Measurements from ENCODE around the gene MEAK7. TPM values are rescaled to one million over a fixed set of nuclear protein-coding genes. Genes with fewer than 3 reads are reported as not detected.

The MEAK7 gene
- total and polyA plus RNA-seq, 2 donors: 4.4 to 7.3 TPM

- DNase-seq (ENCODE audit: low read depth in 6 of 9, low spot score in 9 of 9): no peak
- Histone ChIP-seq H3K4me1 (ENCODE audit: control insufficient read depth in 2 of 2, insufficient read depth in 2 of 2, low read length in 2 of 2) (no peaks in the 10 kb centered on the region), H3K36me3 (ENCODE audit: control insufficient read depth in 2 of 2, insufficient read depth in 2 of 2, low read length in 1 of 2) (peaks cover 7 to 10% of the 10 kb centered on the region in 2 donors), H3K27me3 (ENCODE audit: control insufficient read depth in 2 of 2, insufficient read depth in 1 of 2, low read length in 1 of 2) (no peaks in the 10 kb centered on the region), H3K27ac (ENCODE audit: low read depth in 1 of 2, low read length in 1 of 2) (no peak overlapping the region), H3K4me3 (ENCODE audit: low read length in 2 of 2) (no peak overlapping the region), H3K9me3 (ENCODE audit: control insufficient read depth in 2 of 2, insufficient read depth in 1 of 2, low read length in 1 of 2) (no peaks in the 10 kb centered on the region)
- 89% methylated on average over 33 of the region's 33 CpGs for WGBS
Measured at GRCh38 chr16:84482001-84482891, 22.2 kb downstream of the MEAK7 start.

GRCh38 chr16:84481051-84481735 lies 23.3 kb downstream of the MEAK7 start:
- Histone ChIP-seq H3K9me3 (ENCODE audit: control insufficient read depth in 2 of 2, insufficient read depth in 1 of 2, low read length in 1 of 2) (no peaks in the 10 kb centered on the region), H3K27ac (ENCODE audit: low read depth in 1 of 2, low read length in 1 of 2) (no peak overlapping the region), H3K4me1 (ENCODE audit: control insufficient read depth in 2 of 2, insufficient read depth in 2 of 2, low read length in 2 of 2) (no peaks in the 10 kb centered on the region), H3K4me3 (ENCODE audit: low read length in 2 of 2) (no peak overlapping the region), H3K27me3 (ENCODE audit: control insufficient read depth in 2 of 2, insufficient read depth in 1 of 2, low read length in 1 of 2) (no peaks in the 10 kb centered on the region), H3K36me3 (ENCODE audit: control insufficient read depth in 2 of 2, insufficient read depth in 2 of 2, low read length in 1 of 2) (peaks cover 7 to 10% of the 10 kb centered on the region in 2 donors)
- no peak for DNase-seq (ENCODE audit: low read depth in 6 of 9, low spot score in 9 of 9)
- 95% methylated on average over 26 of the region's 26 CpGs for WGBS

GRCh38 chr16:84479716-84480450 lies 24.6 kb downstream of the MEAK7 start:
- Histone ChIP-seq H3K36me3 (ENCODE audit: control insufficient read depth in 2 of 2, insufficient read depth in 2 of 2, low read length in 1 of 2) (peaks cover 4 to 10% of the 10 kb centered on the region in 2 donors), H3K27me3 (ENCODE audit: control insufficient read depth in 2 of 2, insufficient read depth in 1 of 2, low read length in 1 of 2) (no peaks in the 10 kb centered on the region), H3K4me1 (ENCODE audit: control insufficient read depth in 2 of 2, insufficient read depth in 2 of 2, low read length in 2 of 2) (no peaks in the 10 kb centered on the region), H3K9me3 (ENCODE audit: control insufficient read depth in 2 of 2, insufficient read depth in 1 of 2, low read length in 1 of 2) (no peaks in the 10 kb centered on the region), H3K27ac (ENCODE audit: low read depth in 1 of 2, low read length in 1 of 2) (no peak overlapping the region), H3K4me3 (ENCODE audit: low read length in 2 of 2) (no peak overlapping the region)
- DNase-seq (ENCODE audit: low read depth in 6 of 9, low spot score in 9 of 9): no peak
- WGBS: 95% methylated on average over 16 of the region's 16 CpGs

GRCh38 chr16:84478172-84478947 lies 26.1 kb downstream of the MEAK7 start:
- no peak overlapping the region for H3K4me3 ChIP-seq (ENCODE audit: low read length in 2 of 2)
- no peaks in the 10 kb centered on the region for H3K9me3 ChIP-seq (ENCODE audit: control insufficient read depth in 2 of 2, insufficient read depth in 1 of 2, low read length in 1 of 2)
- no peak for DNase-seq (ENCODE audit: low read depth in 6 of 9, low spot score in 9 of 9)
- H3K27ac ChIP-seq (ENCODE audit: low read depth in 1 of 2, low read length in 1 of 2): no peak overlapping the region
- H3K36me3 ChIP-seq (ENCODE audit: control insufficient read depth in 2 of 2, insufficient read depth in 2 of 2, low read length in 1 of 2): peaks cover 4 to 10% of the 10 kb centered on the region in 2 donors
- no peaks in the 10 kb centered on the region for H3K27me3 ChIP-seq (ENCODE audit: control insufficient read depth in 2 of 2, insufficient read depth in 1 of 2, low read length in 1 of 2)
- H3K4me1 ChIP-seq (ENCODE audit: control insufficient read depth in 2 of 2, insufficient read depth in 2 of 2, low read length in 2 of 2): no peaks in the 10 kb centered on the region
- WGBS: 96% methylated on average over 13 of the region's 13 CpGs

GRCh38 chr16:84477661-84478060 lies 26.8 kb downstream of the MEAK7 start:
- Histone ChIP-seq H3K4me3 (ENCODE audit: low read length in 2 of 2) (no peak overlapping the region), H3K9me3 (ENCODE audit: control insufficient read depth in 2 of 2, insufficient read depth in 1 of 2, low read length in 1 of 2) (no peaks in the 10 kb centered on the region), H3K27me3 (ENCODE audit: control insufficient read depth in 2 of 2, insufficient read depth in 1 of 2, low read length in 1 of 2) (no peaks in the 10 kb centered on the region), H3K27ac (ENCODE audit: low read depth in 1 of 2, low read length in 1 of 2) (no peak overlapping the region), H3K4me1 (ENCODE audit: control insufficient read depth in 2 of 2, insufficient read depth in 2 of 2, low read length in 2 of 2) (no peaks in the 10 kb centered on the region), H3K36me3 (ENCODE audit: control insufficient read depth in 2 of 2, insufficient read depth in 2 of 2, low read length in 1 of 2) (peaks cover 4 to 10% of the 10 kb centered on the region in 2 donors)
- DNase-seq (ENCODE audit: low read depth in 6 of 9, low spot score in 9 of 9): no peak
- WGBS: 90% methylated on average over 7 of the region's 7 CpGs

- H3K36me3 ChIP-seq (ENCODE audit: control insufficient read depth in 2 of 2, insufficient read depth in 2 of 2, low read length in 1 of 2): peaks cover 4 to 10% of the 10 kb centered on the region in 2 donors
- no peak overlapping the region for H3K4me3 ChIP-seq (ENCODE audit: low read length in 2 of 2)
- no peak overlapping the region for H3K27ac ChIP-seq (ENCODE audit: low read depth in 1 of 2, low read length in 1 of 2)
- WGBS: 97% methylated on average over 8 of the region's 8 CpGs
- no peak for DNase-seq (ENCODE audit: low read depth in 6 of 9, low spot score in 9 of 9)
- H3K4me1 ChIP-seq (ENCODE audit: control insufficient read depth in 2 of 2, insufficient read depth in 2 of 2, low read length in 2 of 2): no peaks in the 10 kb centered on the region
- H3K27me3 ChIP-seq (ENCODE audit: control insufficient read depth in 2 of 2, insufficient read depth in 1 of 2, low read length in 1 of 2): no peaks in the 10 kb centered on the region
- H3K9me3 ChIP-seq (ENCODE audit: control insufficient read depth in 2 of 2, insufficient read depth in 1 of 2, low read length in 1 of 2): no peaks in the 10 kb centered on the region
Measured at GRCh38 chr16:84476401-84476800, 28.1 kb downstream of the MEAK7 start.

GRCh38 chr16:84475643-84476240 lies 28.7 kb downstream of the MEAK7 start:
- Histone ChIP-seq H3K4me3 (ENCODE audit: low read length in 2 of 2) (no peak overlapping the region), H3K36me3 (ENCODE audit: control insufficient read depth in 2 of 2, insufficient read depth in 2 of 2, low read length in 1 of 2) (peaks cover 4 to 10% of the 10 kb centered on the region in 2 donors), H3K9me3 (ENCODE audit: control insufficient read depth in 2 of 2, insufficient read depth in 1 of 2, low read length in 1 of 2) (no peaks in the 10 kb centered on the region), H3K27ac (ENCODE audit: low read depth in 1 of 2, low read length in 1 of 2) (no peak overlapping the region), H3K27me3 (ENCODE audit: control insufficient read depth in 2 of 2, insufficient read depth in 1 of 2, low read length in 1 of 2) (no peaks in the 10 kb centered on the region), H3K4me1 (ENCODE audit: control insufficient read depth in 2 of 2, insufficient read depth in 2 of 2, low read length in 2 of 2) (no peaks in the 10 kb centered on the region)
- DNase-seq (ENCODE audit: low read depth in 6 of 9, low spot score in 9 of 9): no peak
- 95% methylated on average over 8 of the region's 8 CpGs for WGBS

GRCh38 chr16:84471966-84472365 lies 32.5 kb downstream of the MEAK7 start:
- Histone ChIP-seq H3K27ac (ENCODE audit: low read depth in 1 of 2, low read length in 1 of 2) (no peak overlapping the region), H3K4me1 (ENCODE audit: control insufficient read depth in 2 of 2, insufficient read depth in 2 of 2, low read length in 2 of 2) (no peaks in the 10 kb centered on the region), H3K9me3 (ENCODE audit: control insufficient read depth in 2 of 2, insufficient read depth in 1 of 2, low read length in 1 of 2) (peaks cover 0 to 3% of the 10 kb centered on the region in 2 donors), H3K27me3 (ENCODE audit: control insufficient read depth in 2 of 2, insufficient read depth in 1 of 2, low read length in 1 of 2) (no peaks in the 10 kb centered on the region), H3K36me3 (ENCODE audit: control insufficient read depth in 2 of 2, insufficient read depth in 2 of 2, low read length in 1 of 2) (no peaks in the 10 kb centered on the region), H3K4me3 (ENCODE audit: low read length in 2 of 2) (no peak overlapping the region)
- WGBS: 97% methylated on average over 4 of the region's 4 CpGs
- no peak for DNase-seq (ENCODE audit: low read depth in 6 of 9, low spot score in 9 of 9)
